ENCODE results near the gene SPIRE1.

GRCh38 chr18:12569791-12570190 lies 88.1 kb downstream of the SPIRE1 start:
- no peak for TF ChIP-seq POLR2A (IDR thresholded peaks at IDR 0.05)
- no peak for TF ChIP-seq CTCF (IDR thresholded peaks at IDR 0.05)

Measured in esophagus squamous epithelium (tissue), 4 donors.